MM.1S (cell line): Measurements from ENCODE around the gene ASTN1.

Experiments used
- CTCF ChIP-seq: fragments of 300-600 bp; sonication (generic); IDR thresholded peaks from 2 replicates; pipeline ENCODE4 v1.5.1; 2016; ENCODE audit warnings: antibody characterized with exemption, low read length, mixed read lengths
- EZH2 ChIP-seq: fragments of 300-600 bp; sonication (generic); optimal IDR thresholded peaks from 2 replicates; pipeline ENCODE3; 2017; ENCODE audit warnings: low read depth, mild to moderate bottlenecking, antibody characterized with exemption, low read length, mixed read lengths

GRCh38 chr1:177011508-177011907 lies 153.0 kb downstream of the ASTN1 start:
- TF ChIP-seq CTCF (no peak), EZH2 (no peak)
